GM19463 (cell line): ENCODE data around the gene CPN2.

Experiments
- ATAC-seq: cut with Tn5 transposase; IDR thresholded peaks from one replicate; pipeline ENCODE4 v1.9.1; 2021; ENCODE audit warnings: mild to moderate bottlenecking, moderate library complexity; ENCODE audit not compliant: unreplicated experiment

CPN2 gene

DNA sequence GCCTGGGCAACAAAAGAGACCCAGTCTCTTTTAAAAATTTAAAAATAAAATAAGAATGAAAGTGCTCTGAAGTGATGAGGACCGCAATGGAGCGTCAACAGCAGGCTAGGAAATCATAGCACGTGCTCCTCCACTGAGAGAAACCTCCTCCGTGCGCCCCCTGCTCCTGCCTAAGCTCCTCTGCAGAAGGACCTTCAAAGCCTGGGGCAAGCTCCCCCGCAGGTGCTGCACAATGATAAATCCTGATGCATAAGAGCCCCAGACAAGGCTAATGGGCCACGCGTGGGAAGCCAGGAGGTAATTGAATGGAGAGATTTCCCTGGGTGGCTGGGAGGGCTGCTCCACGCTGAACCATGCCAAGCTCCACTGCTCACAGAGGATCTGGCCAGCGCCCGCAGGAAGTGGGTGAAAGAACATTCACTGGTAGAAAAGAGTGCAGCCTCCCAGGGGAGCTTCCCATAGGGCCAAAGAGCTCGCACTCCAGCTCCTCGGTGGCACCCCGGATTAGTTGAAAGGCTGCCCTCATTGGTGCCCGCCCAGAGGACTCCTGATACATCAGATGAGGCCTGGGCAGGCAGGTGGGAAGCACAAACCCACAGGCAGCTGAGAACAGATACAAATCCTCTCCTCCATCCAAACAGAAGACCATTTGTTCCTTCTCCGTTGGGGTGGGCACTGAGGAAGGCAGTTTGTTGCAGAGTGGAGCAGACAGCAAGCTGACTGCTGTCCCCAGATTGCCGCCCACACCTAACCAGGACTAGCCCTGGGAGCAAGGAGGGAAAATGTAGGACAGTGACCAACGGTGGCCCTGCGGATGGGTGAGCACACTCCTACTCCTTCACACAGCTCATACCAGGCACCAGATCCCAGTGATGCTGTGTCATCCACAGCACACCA is 52.5 kb downstream of the CPN2 start:
- ATAC-seq = no peak

DNA sequence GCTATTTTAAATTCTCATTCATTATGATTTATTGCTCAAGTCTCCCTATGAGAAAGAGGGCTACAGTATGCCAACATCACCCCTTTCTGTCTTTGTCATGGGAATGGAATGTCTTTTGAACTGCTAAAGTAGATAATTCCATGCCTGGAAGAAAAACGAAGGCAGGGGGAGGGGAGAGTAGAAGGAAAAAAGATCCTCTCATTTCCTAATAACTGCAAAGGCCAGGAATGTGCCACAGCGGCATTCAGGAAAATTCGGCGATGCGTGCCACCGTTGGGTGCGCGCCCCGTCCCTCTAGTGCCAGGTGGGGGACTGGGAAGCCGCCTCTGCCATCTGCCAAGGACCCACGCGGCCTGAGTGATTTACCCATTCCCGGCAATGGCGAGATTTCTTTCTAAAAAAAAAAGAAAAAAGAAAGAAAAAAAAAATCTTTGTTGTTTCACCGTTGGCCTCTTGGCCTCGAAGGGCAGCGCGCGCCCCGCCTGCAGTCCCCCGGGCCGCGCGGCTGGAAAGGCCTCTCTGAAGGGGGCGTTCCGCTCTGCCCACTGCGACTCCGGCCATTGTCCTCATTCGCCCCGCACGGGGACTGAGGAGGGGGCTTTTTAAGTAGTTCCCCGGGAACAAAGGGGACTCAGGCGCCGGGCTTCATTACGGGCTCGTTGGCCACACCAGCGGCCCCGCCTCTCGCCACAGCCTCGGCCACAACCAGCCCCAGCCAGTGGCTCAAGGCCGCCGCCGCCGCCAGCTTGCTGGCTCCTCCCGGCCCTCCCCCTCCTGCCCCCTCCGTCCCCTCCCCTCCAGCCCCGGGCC is 54.5 kb downstream of the CPN2 start:
- ATAC-seq = no peak

DNA sequence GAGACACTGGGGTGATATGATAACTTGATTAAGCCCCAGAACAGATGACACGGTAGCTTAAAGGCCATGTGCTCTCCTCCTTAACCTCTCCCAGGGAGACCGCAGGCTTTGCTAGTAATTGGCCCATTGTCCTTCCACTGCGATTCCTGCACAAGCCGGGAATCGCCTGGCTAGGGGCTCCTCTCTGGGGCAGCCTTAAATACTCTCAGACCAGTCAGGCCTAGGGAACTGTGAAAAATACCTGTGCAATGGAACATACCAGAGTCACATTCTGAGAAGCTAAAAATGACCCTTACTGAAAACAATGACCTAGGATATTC is 56.3 kb downstream of the CPN2 start:
- no peak for ATAC-seq

DNA sequence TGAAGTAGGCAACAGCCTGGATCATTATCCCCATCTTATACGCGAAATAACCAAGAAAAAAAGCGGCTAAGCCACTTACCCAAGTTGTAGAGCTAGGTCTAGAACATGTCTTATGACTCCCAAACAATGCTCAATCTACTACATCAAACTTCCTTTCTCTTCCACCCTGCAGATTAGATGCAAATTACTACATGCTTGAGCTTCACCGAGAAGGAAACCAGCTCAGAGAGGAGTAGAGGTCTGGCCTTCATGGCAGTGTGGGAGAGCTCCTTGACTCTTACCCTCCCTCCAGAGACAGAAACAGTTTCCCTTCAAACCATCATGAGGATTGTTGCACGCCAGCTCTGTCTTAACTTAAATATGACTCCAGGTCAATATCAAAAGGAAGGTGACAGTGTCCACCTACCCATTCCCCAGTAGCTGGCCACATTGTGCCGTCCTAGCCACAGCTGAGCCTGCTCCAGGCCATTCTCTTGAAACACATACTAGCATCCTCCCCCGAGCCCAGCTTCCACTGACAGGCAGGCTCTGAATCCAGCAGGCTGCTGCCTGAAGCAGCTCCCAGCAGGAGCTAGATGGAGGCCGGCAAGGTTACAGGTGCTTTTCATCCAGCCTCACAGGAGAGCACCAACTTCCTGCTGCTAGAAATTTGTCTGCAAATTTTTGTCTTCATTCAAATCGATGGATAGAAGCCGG is 56.8 kb downstream of the CPN2 start:
- no peak for ATAC-seq

DNA sequence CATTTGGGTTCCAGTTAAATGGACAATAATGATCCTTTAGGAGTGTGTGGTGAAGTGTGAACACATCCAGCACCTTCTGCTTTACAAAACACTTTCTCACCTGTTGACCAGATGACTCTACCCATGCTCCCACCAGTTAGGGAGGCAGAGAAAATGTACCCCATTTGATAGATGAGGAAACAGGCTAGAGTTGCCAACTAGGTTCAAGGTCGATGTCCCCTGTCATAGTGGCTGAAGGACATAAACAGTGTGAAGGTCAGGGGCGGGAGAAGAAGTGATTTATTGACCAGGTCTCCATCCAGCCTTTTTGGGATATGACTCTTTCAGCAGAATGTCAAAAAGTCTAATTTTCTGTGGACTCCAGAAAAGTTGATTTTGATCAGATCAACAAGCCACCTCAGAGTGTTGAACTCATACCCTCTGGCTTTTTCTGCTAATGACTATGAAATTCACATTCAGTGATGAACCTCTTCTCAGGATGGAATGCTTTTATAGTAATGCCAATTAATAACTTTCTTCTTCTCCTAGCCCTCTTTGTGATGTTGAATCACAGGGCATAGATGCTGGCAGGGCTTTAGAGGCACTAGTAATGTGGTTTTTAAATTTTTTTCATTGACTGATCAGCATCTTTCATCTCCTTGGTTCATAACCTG is 57.5 kb downstream of the CPN2 start:
- ATAC-seq = no peak

DNA sequence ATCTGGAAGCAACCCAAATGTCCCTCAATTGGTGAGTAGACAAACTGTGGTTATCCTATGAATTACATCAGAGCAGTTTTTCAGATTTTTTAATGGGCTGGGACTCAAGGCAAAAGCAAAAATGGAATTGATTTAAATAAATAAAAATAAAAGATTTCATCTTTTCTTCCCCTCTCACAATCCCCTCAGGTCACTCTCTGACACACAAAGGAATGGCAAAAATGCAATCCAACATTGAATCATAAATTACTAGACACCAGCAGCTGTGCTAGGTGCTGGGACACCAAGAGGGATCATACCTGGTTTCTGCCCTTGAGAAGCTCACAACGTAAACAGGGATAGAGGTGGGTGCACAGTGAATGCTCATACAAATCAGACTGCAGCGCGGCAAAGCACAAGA is 58.8 kb downstream of the CPN2 start:
- ATAC-seq = no peak
